GM12801 (cell line): ENCODE measurements around the gene NEK1.

Experiments
- TF ChIP-seq, protein P1 (sequence below): IDR thresholded peaks from one replicate; pipeline ENCODE4 v1.5.1; 2011; ENCODE audit warnings: control low read depth; ENCODE audit not compliant: insufficient read length; ENCODE audit errors: extremely low read depth

NEK1 gene

DNA sequence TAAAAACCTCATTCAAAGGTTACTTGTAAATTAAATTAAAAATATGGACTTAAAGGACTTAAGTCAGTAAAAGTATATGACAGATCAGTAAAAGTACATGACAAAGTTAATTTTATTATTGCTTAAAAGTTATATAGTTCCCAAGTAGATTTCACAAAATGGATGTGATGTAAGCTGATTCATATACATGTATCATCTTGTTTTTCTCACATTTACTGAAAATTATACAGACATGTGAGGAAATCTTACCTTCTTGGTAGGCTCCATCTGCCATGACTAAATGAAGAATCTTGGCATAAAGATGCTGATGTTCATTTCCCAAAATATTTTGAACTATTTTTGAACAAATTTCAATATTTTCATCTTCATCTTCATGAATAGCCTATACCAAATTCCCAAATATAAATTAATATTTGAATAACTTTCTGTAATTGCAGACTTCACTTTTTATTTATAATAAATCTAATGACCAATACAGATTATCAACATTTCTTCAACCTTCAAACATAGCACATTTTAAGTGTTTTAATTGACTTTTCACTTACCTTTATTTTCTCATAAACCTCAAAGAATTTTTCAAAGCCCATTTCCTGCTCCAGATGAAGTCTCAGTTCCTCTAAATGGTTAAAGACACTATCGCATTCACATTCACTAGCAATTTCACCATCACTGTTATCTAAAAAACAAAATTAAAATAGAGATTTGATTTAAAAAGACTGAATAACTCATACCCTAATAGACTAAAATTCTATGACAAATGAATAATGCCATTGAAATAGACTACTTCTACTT is 212.2 kb downstream of the NEK1 start:
- TF ChIP-seq, protein P1, sequence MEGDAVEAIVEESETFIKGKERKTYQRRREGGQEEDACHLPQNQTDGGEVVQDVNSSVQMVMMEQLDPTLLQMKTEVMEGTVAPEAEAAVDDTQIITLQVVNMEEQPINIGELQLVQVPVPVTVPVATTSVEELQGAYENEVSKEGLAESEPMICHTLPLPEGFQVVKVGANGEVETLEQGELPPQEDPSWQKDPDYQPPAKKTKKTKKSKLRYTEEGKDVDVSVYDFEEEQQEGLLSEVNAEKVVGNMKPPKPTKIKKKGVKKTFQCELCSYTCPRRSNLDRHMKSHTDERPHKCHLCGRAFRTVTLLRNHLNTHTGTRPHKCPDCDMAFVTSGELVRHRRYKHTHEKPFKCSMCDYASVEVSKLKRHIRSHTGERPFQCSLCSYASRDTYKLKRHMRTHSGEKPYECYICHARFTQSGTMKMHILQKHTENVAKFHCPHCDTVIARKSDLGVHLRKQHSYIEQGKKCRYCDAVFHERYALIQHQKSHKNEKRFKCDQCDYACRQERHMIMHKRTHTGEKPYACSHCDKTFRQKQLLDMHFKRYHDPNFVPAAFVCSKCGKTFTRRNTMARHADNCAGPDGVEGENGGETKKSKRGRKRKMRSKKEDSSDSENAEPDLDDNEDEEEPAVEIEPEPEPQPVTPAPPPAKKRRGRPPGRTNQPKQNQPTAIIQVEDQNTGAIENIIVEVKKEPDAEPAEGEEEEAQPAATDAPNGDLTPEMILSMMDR = no peak

DNA sequence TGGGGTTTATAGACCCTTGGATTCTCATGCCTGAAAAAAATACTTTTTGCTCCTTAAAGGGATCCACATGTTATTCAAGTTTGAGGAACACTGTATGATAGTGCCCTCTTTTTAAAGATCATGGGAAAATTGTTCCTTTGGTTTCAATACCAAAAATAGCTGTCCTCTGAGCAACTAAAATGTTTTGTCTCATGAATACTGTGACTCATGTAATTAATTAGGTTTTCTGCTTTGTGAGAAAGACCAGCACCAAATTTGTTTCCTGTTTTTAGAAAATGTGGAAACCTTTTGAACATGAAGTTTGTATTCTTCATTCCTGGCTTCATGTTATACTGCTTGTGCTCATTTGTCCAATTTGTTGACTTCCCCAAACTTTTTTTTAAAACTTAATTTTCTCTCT is 214.1 kb downstream of the NEK1 start:
- TF ChIP-seq, protein P1 = no peak

DNA sequence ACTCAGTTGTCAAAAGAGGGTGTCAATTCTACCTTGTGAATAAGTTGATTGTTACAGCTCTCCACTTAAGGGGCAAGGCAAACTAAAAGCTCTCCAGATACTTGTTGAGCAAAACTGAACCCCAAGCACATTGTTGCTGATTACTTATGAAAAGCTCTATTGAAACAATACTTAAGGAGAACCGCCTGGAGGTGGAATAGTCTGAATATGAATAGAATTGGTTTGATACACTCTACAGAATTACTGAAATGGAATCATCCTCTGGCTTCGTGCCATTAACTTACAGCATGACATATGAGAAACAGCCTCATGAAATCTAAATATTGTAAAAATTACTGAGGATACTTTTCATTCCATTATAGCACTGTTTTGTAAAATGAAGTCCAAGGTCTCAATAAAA is 214.6 kb downstream of the NEK1 start:
- TF ChIP-seq, protein P1 = no peak

DNA sequence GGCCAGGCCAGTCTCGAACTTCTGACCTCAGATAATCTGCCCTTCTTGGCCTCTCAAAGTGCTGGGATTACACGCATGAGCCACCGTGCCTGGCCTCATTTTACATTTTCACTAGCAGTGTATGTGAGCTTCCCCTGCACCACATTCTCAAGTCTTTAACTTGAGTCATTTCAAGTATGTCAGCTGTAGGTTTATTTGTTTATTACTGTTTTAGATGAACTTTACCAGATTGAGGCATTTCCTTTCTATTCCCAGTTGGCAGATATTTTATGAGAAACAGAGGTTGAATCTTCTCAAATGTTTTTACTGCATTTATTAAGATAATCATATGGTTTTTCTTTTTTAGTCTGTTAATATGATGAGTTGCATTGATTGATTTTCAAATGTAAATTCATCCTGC is 227.0 kb downstream of the NEK1 start:
- TF ChIP-seq, protein P1 = no peak

DNA sequence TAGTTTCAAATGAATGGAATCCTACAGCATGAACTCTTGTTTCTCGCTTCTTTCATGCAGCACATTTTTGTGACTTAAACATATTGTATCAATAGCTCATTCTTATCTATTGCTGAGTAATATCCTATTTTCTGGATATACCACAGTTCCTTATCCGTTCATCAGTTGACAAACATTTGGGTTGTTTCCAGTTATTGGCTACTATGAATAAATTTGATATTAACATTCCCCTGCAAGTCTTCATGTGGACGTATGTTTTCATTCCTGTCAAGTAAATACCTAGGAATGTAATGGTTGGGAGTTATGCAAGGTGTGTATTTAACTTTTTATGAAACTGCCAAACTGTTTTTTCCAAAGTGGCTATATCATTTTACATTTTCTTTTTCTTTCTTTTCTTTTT is 227.6 kb downstream of the NEK1 start:
- TF ChIP-seq, protein P1 = no peak

DNA sequence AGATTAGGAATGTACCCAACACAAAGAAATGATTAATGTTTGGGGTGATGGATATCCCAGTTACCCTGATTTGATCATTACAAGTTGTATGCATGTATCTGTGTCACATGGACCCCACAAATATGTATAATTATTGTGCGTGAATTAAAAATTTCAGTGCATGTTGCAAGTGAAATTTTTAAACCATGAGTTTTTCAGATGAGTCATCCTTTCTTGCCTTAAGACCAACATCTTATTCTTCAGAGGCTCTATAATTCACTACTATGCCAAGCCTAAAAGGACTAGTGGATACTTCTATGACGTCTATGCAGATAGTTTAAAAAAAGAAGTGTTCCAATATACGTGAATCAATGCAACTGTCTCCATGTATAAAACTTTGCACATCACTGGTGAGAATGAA is 228.7 kb downstream of the NEK1 start:
- TF ChIP-seq, protein P1 = no peak

DNA sequence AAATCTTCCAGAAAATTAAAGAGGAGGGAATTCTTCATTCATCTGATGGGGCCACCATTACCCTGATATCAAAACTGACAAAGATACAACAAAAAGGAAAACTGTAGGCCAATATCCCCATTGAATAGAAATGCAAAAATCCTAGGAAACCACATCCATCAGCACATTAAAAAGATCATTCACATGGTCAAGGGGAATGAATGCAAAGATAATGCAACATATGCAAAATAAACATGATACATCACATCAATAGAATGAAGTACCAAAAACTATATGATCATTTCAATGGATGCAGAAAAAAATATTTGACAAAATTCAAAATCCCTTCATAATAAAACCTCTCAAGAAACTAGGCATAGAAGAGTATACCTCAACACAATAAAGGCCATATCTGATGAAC is 232.7 kb downstream of the NEK1 start:
- TF ChIP-seq, protein P1 = no peak
